WERI-Rb-1 (cell line): ENCODE results near the gene DENND1A.

Experiments
- DNase-seq: peaks from one replicate; pipeline ENCODE4 v3.0.0-alpha.2; 2020
- H3K27ac ChIP-seq: fragments of 250-450 bp; sonication (Bioruptor Pico); 2 replicates; pipeline ENCODE4 v1.5.1; 2020; ENCODE audit warnings: mild to moderate bottlenecking, moderate library complexity
- H3K27me3 ChIP-seq: fragments of 250-450 bp; sonication (Bioruptor Pico); 2 replicates; pipeline ENCODE4 v1.5.1; 2021; ENCODE audit warnings: mild to moderate bottlenecking, low read depth, moderate library complexity; ENCODE audit not compliant: insufficient read depth, severe bottlenecking
- H3K36me3 ChIP-seq: fragments of 250-450 bp; sonication (Bioruptor Pico); 2 replicates; pipeline ENCODE4 v1.5.1; 2020; ENCODE audit warnings: mild to moderate bottlenecking, moderate library complexity
- H3K4me3 ChIP-seq: 2 replicates; pipeline ENCODE4 v1.5.1; 2011; ENCODE audit warnings: low read depth, mild to moderate bottlenecking, control low read depth, low read length
- H3K9me3 ChIP-seq: fragments of 250-450 bp; sonication (Bioruptor Pico); 2 replicates; pipeline ENCODE4 v1.5.1; 2021; ENCODE audit warnings: mild to moderate bottlenecking, moderate library complexity; ENCODE audit not compliant: severe bottlenecking
- CTCF ChIP-seq: IDR thresholded peaks from 2 replicates; pipeline ENCODE4 v1.5.1; 2011; ENCODE audit warnings: low read depth, mild to moderate bottlenecking, control low read depth, inconsistent platforms, low read length

The DENND1A gene

DNA sequence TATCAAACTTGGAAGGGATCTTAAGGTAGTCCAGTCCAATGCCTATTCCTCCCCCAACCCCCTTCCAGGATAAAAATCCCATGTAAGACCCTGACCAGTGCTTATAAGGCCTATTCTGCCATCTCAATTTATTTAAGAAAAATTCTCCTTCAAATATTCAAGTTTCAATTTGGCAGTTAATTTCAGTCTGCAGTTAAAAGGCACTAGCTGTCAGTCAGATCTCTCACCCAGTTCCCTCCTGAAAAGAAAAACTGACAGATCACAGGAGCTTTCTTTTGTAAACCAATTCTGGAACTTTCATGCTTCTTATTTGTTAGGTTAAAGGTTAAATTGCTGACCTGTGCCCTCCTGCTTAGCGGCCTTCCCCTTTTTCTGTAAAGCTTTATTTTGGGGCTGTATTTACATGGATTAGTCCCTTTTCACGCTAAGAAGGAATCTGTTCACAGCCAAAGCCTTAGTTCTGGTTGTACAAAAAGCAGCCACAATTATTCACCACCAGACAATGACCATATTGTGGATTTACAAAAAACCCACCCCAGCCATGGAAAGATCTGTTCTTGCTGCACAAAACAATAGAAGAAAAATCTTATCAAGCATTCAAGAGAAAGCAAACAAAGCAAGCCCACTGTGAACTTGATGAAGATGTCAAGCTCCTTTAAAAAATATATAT lies 68.7 kb downstream of the DENND1A start:
- H3K9me3 ChIP-seq, result no peaks in the 10 kb centered on the region
- no peak for TF ChIP-seq CTCF
- H3K36me3 ChIP-seq, result no peaks in the 10 kb centered on the region
- no peaks in the 10 kb centered on the region for H3K27me3 ChIP-seq
- H3K27ac ChIP-seq, result no peak overlapping the region
- no peak for DNase-seq
- H3K4me3 ChIP-seq, result no peak overlapping the region

DNA sequence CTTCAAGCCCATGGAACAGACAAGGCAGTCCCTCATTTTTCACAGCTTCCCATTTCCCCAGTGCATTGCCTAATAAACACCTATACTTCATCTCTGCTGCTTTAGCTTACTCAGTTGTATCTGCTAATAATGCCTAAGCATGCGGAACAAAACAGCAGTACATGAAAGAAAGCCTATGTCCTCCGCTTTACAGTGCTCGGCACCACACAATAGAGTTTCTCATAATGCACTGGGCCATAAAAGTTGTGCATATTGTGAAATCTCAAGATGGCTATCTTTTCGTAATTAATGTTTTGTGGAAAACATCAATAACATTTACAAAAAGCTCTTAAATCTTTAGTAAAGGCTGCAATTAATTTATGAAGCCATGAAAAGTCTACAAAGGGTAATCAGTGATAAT lies 69.3 kb downstream of the DENND1A start:
- no peak for DNase-seq
- H3K27ac ChIP-seq, result no peak overlapping the region

GRCh38 chr9:123852403-123852802 lies 77.5 kb downstream of the DENND1A start:
- H3K36me3 ChIP-seq, result no peaks in the 10 kb centered on the region; the same call in 1 of the 2 replicates
- no peak for DNase-seq
- H3K27me3 ChIP-seq, result no peaks in the 10 kb centered on the region
- no peak overlapping the region for H3K4me3 ChIP-seq
- no peak for TF ChIP-seq CTCF
- H3K9me3 ChIP-seq, result peaks cover 4% of the 10 kb centered on the region
- H3K27ac ChIP-seq, result no peak overlapping the region

More for the DNA sequence above, 69.3 kb downstream of the DENND1A start:
- H3K27me3 ChIP-seq, result no peaks in the 10 kb centered on the region
- H3K36me3 ChIP-seq, result no peaks in the 10 kb centered on the region
- no peaks in the 10 kb centered on the region for H3K9me3 ChIP-seq
- no peak for TF ChIP-seq CTCF
- no peak overlapping the region for H3K4me3 ChIP-seq

DNA sequence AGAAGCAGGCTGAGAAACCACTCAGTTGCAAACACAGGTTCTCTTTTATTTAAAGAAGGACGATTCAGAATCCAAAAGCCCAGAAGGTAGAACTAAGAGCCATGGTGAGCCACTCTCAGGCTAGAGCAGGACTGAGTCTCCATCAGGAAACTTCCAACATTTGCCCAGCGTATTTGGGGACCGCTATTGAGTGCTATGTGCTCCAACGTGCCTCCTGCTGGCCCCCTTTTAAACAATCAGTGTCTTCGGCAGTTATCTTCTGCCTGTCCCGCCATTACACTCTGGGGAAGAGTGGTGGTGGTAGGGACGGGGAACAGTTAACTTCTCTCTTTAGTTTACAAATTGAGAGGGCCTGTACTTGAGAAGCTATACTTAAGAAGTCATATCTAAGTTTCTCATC lies 78.1 kb downstream of the DENND1A start:
- no peak for DNase-seq
- TF ChIP-seq CTCF, result no peak
- H3K27ac ChIP-seq, result no peak overlapping the region
- H3K4me3 ChIP-seq, result no peak overlapping the region
- peaks cover 9% of the 10 kb centered on the region for H3K9me3 ChIP-seq
- no peaks in the 10 kb centered on the region; the same call in 1 of the 2 replicates for H3K36me3 ChIP-seq
- no peaks in the 10 kb centered on the region for H3K27me3 ChIP-seq

GRCh38 chr9:123848447-123849085 lies 81.4 kb downstream of the DENND1A start:
- peaks cover 22% of the 10 kb centered on the region for H3K9me3 ChIP-seq
- no peak for TF ChIP-seq CTCF
- no peaks in the 10 kb centered on the region for H3K27me3 ChIP-seq
- H3K36me3 ChIP-seq, result no peaks in the 10 kb centered on the region; the same call in 1 of the 2 replicates
- H3K27ac ChIP-seq, result no peak overlapping the region
- no peak overlapping the region for H3K4me3 ChIP-seq
- DNase-seq, result no peak
